Heart left ventricle (tissue), 16 donors: ENCODE data around the gene ZNF566. TPM values are rescaled to one million over a fixed set of nuclear protein-coding genes. Genes with fewer than 3 reads are reported as not detected.
"Not testable (repeated sequence)": the region's sequence is repeated elsewhere in the genome, so short reads cannot be mapped to it uniquely, and the experiment has no call there.

Experiments
- ATAC-seq, 4 donors: fragments of 200-7000 bp; cut with Tn5 transposase; one replicate each; pipeline ENCODE4 v1.9.1; 2020 to 2022; ENCODE audit warnings: moderate library complexity in 4 of 4, mild to moderate bottlenecking in 3 of 4, moderate number of reproducible peaks in 1 of 4
- DNase-seq, 5 donors: peaks; one replicate each; pipeline ENCODE4 v3.0.0-alpha.2; 2020
- H3K27ac ChIP-seq, 12 donors: fragments of 200-600 bp; sonication (generic) in 4 of 12; one replicate each; pipeline versions ENCODE4 v1.5.0 to v1.8.0; 2016 to 2022; ENCODE audit warnings: mild to moderate bottlenecking in 2 of 12
- H3K27me3 ChIP-seq, 9 donors: fragments of 200-600 bp; sonication (generic) in 2 of 9; one replicate each; pipeline versions ENCODE4 v1.5.1 to v1.8.0; 2016 to 2022; ENCODE audit warnings: mild to moderate bottlenecking in 3 of 9
- H3K36me3 ChIP-seq, 9 donors: fragments of 200-600 bp; sonication (generic) in 2 of 9; one replicate each; pipeline versions ENCODE4 v1.5.0 to v1.8.0; 2018 to 2022; ENCODE audit warnings: mild to moderate bottlenecking in 2 of 9
- H3K4me1 ChIP-seq, 12 donors: fragments of 200-600 bp; sonication (generic) in 4 of 12; one replicate each; pipeline versions ENCODE4 v1.5.0 to v1.8.0; 2016 to 2022; ENCODE audit warnings: mild to moderate bottlenecking in 3 of 12
- H3K4me3 ChIP-seq, 12 donors: fragments of 200-600 bp; sonication (generic) in 4 of 12; one replicate each; pipeline versions ENCODE4 v1.5.0 to v1.8.0; 2017 to 2022; ENCODE audit warnings: mild to moderate bottlenecking in 9 of 12, moderate library complexity in 4 of 12
- H3K9me3 ChIP-seq, 12 donors: fragments of 200-600 bp; sonication (generic) in 4 of 12; one replicate each; pipeline versions ENCODE4 v1.5.0 to v1.8.0; 2016 to 2022; ENCODE audit warnings: mild to moderate bottlenecking in 1 of 12
- POLR2A ChIP-seq, 2 donors: fragments of 450-650 bp; IDR thresholded peaks; one replicate each; pipeline ENCODE4 v1.6.1; 2017; ENCODE audit warnings: antibody characterized with exemption in 2 of 2, mild to moderate bottlenecking in 2 of 2, moderate library complexity in 2 of 2
- WGBS, 4 donors: extraction: QIAGEN DNeasy Blood & Tissue Kit in 2 of 4; methylation state at CpG; one replicate each; pipeline versions ENCODE4 v1.1.5 to v1.1.7; 2013 to 2018; 5-methylcytosine and 5-hydroxymethylcytosine counted together
- intact Hi-C, 10 donors: fragments of 100-400 bp; cut with DNase I; formaldehyde crosslinking; loops; one replicate each; pipeline versions ENCODE4 v1.11.1 to v1.14.2; 2022
- polyA plus RNA-seq, 2 donors: library from polyadenylated mRNA; stranded (reverse); fragments of 200-250 nt; gene quantifications; one replicate each; pipeline ENCODE4 v1.2.3, GENCODE V29; 2013
- total RNA-seq, 9 donors: library from RNA; depleted of rRNA in 2 of 9; stranded (reverse); fragments of >200 nt in 2 of 9; fragmentation: NEBNext Ultra II Directional in 3 of 9; extraction: Animal tissue kit (Norgen Biotek cat#: 25700) in 3 of 9; gene quantifications; one replicate each; pipeline versions ENCODE4 v1.1.0 to v1.2.4, GENCODE V29; 2016 to 2023
- TF ChIP-seq, protein P1 (sequence below), 12 donors: fragments of 200-600 bp; sonication (generic) in 4 of 12; IDR thresholded peaks; one replicate each; pipeline versions ENCODE4 v1.5.0 to v1.8.0; 2018 to 2022; ENCODE audit warnings: antibody characterized with exemption in 12 of 12, mild to moderate bottlenecking in 5 of 12
- donor health status: ischemic (EF 13 %, LVEDD 7.1; RV severe dilation, severe dysfunction).
- donor health status: healthy with polysubstance abuse.
- donor health status: DM: no; HTN: yes; CAD: no.
- donor health status: DM: no; HTN: no; CAD: no.
- donor health status: ischemic (EF 25% LVEDD 6.9; RV normal size, moderate dysfunction).
- donor health status: ischemic (EF 25% LVEDD 5.7; RV mildly dilated, moderate dysfunction).
- donor health status: healthy.
- donor health status: DM: yes; HTN: yes; CAD: no.
- donor health status: ischemic (EF 35%, LVEDD 5.7; RV mildly dilated, moderate dysfunction).
- donor health status: nonischemic (EF 11% LVEDD 7.7; RV severe dilation, severe dysfunction).
- donor health status: DM: yes; HTN: yes; CAD: no.
- donor health status: PGD.
- donor health status: ischemic (EF 29% LVEDD 5.4; RV normal size, mild dysfunction).
- donor health status: nonischemic (EF 23%, LVEDD 6.1; RV moderate dilation, normal function).

ZNF566 gene
- total and polyA plus RNA-seq, 11 donors, result 3.7 to 14.0 (median 8.1) TPM

DNA sequence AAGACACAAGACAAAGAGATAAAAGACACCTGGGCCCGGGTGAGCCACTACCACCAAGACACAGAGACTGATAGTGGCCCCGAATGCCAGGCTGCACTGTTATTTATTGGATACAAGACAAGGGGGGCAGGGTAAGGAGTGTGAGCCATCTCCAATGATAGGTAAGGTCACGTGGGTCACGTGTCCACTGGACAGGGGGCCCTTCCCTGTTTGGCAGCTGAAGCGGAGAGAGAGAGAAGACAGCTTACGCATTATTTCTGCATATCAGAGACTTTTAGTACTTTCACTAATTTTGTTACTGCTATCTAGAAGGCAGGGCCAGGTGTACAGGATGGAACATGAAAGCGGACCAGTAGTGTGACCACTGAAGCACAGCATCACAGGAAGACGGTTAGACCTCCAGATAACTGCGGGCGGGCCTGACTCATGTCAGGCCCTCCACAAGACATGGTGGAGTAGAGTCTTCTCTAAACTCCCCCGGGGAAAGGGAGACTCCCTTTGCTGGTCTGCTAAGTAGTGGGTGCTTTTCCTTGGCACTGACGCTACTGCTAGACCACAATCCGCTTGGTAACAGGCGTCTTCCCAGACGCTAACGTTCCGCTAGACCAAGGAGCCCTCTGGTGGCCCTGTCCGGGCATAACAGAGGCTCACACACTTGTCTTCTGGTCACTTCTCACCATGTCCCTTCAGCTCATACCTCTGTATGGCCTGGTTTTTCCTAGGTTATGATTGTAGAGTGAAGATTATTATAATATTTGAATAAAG lies 3.5 kb upstream of the ZNF566 start:
- not testable (repeated sequence) for H3K36me3 ChIP-seq, H3K27ac ChIP-seq, H3K9me3 ChIP-seq, H3K4me3 ChIP-seq, H3K27me3 ChIP-seq, ATAC-seq
- 59 to 70% (median 63%) methylated on average over 14 to 18 of the region's 18 CpGs for WGBS, 4 donors
- TF ChIP-seq, protein P1, sequence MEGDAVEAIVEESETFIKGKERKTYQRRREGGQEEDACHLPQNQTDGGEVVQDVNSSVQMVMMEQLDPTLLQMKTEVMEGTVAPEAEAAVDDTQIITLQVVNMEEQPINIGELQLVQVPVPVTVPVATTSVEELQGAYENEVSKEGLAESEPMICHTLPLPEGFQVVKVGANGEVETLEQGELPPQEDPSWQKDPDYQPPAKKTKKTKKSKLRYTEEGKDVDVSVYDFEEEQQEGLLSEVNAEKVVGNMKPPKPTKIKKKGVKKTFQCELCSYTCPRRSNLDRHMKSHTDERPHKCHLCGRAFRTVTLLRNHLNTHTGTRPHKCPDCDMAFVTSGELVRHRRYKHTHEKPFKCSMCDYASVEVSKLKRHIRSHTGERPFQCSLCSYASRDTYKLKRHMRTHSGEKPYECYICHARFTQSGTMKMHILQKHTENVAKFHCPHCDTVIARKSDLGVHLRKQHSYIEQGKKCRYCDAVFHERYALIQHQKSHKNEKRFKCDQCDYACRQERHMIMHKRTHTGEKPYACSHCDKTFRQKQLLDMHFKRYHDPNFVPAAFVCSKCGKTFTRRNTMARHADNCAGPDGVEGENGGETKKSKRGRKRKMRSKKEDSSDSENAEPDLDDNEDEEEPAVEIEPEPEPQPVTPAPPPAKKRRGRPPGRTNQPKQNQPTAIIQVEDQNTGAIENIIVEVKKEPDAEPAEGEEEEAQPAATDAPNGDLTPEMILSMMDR (IDR thresholded peaks at IDR 0.05), result peak; percentile 42 to 74 (median 63)
- H3K4me1 ChIP-seq, result peaks cover 0 to 14% (median 7%) of the 10 kb centered on the region in 12 donors
- DNase-seq, result peak; percentile 37 to 72 (median 58)
- intact Hi-C loops, result loop anchor here in 4 of 10 donors (2.0 to 10.0 kb wide), 4 partner anchors 301 to 368 kb away; no protein-coding TSS in a partner anchor

DNA sequence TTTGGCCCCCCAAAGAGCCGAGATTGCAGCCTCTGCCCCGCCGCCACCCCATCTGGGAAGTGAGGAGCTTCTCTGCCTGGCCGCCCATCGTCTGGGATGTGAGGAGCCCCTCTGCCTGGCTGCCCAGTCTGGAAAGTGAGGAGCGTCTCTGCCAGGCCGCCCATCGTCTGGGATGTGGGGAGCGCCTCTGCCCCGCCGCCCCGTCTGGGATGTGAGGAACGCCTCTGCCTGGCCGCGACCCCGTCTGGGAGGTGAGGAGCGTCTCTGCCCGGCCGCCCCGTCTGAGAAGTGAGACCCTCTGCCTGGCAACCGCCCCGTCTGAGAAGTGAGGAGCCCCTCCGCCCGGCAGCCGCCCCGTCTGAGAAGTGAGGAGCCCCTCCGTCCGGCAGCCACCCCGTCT lies 1.5 kb upstream of the ZNF566 start:
- not testable (repeated sequence) for ATAC-seq, H3K9me3 ChIP-seq, H3K27me3 ChIP-seq, H3K27ac ChIP-seq, H3K36me3 ChIP-seq, DNase-seq, H3K4me3 ChIP-seq
- WGBS, 4 donors, result 89 to 96% (median 90%) methylated on average over 2 to 27 of the region's 29 CpGs
- H3K4me1 ChIP-seq, result peaks cover 0 to 21% (median 10%) of the 10 kb centered on the region in 12 donors
- intact Hi-C loops, result loop anchor here in 3 of 10 donors (5.0 to 10.0 kb wide), 3 partner anchors 299 to 366 kb away; no protein-coding TSS in a partner anchor

DNA sequence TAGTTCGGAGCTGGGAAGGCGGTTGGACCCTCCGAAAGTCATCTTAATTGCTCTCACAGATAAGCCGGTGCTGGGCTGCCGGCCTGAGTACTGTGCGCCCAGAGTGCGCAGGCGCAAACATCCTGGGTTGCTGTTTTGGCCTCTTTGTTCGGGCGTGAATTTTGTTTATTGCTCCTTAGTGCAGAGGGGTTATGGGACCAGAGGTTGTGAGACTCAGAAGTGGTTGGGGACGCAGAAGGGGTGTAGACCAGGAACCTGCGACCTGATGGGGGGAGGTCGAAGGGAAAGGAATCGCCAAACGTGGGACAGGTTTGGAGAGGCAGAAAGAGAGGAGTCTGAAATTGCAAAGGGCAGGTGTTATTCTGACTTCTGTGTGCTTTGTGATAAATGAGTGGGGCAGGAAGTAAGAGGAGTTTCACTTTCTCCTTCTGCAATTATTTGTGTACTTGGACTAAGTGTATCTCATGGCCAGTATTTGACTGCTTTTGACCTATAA lies 607 bp upstream of the ZNF566 start:
- ATAC-seq (peak in 3 of 4 donors; percentile 94 to 96 (median 96)), DNase-seq (peak; percentile 85 to 89 (median 88))
- peak overlapping the region; percentile 89 to 99 (median 97) for H3K27ac ChIP-seq
- WGBS, 4 donors, result 3 to 4% (median 4%) methylated on average over 13 to 15 of the region's 15 CpGs
- H3K4me1 ChIP-seq, result peaks cover 0 to 21% (median 10%) of the 10 kb centered on the region in 12 donors
- H3K27me3 ChIP-seq, result no peaks in the 10 kb centered on the region
- intact Hi-C loops, result loop anchor here in 8 of 10 donors (2.0 to 10.0 kb wide), 10 partner anchors 65 to 365 kb away; partner anchors contain the start of genes ZFP82 (in 4 of the 8), ZFP14 (in 3 of the 8), ZNF146 (in 2 of the 8) and ZNF565 (in 2 of the 8)
- TF ChIP-seq, protein P1 (IDR thresholded peaks at IDR 0.05), result no peak
- no peak for TF ChIP-seq POLR2A (IDR thresholded peaks at IDR 0.05)
- H3K9me3 ChIP-seq, result peaks cover 0 to 4% (median 0%) of the 10 kb centered on the region in 12 donors
- peak overlapping the region; percentile 62 to 94 (median 82) for H3K4me3 ChIP-seq
- H3K36me3 ChIP-seq, result no peaks in the 10 kb centered on the region

DNA sequence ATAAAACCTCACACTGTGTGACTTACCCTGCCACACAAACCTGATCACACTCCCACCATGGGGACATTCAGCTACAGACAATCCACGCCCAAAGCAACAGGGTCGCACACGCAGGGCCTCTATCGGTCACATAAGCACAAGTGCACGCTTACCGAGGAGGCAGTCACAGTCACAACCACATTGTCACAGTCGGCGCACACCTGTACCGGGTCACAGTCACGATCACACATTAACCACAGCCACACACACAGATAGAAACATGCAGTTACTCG lies 579 bp downstream of the ZNF566 start:
- peaks cover 0 to 21% (median 10%) of the 10 kb centered on the region in 12 donors for H3K4me1 ChIP-seq
- H3K4me3 ChIP-seq, result peak overlapping the region; percentile 62 to 94 (median 82)
- ATAC-seq (peak; percentile 16 to 38 (median 25)), DNase-seq (peak in 2 of 5 donors; percentile 8 to 17)
- peaks cover 0 to 4% (median 0%) of the 10 kb centered on the region in 12 donors for H3K9me3 ChIP-seq
- intact Hi-C loops, result loop anchor here in 7 of 10 donors (2.0 to 10.0 kb wide), 7 partner anchors 64 to 274 kb away; partner anchors contain the start of genes ZFP82 (in 4 of the 7), ZFP14 (in 3 of the 7), ZNF146 (in 2 of the 7) and ZNF565 (in 2 of the 7)
- H3K27ac ChIP-seq, result peak overlapping the region; percentile 89 to 99 (median 97)
- H3K27me3 ChIP-seq, result no peaks in the 10 kb centered on the region
- WGBS, 4 donors, result 0 to 1% (median 0%) methylated on average over 7 to 11 of the region's 11 CpGs
- TF ChIP-seq, protein P1 (IDR thresholded peaks at IDR 0.05), result peak in 2 of 12 donors; percentile 5 to 7
- no peak for TF ChIP-seq POLR2A (IDR thresholded peaks at IDR 0.05)
- H3K36me3 ChIP-seq, result no peaks in the 10 kb centered on the region
